ENCODE results near the gene PAK2.

PAK2 gene

DNA sequence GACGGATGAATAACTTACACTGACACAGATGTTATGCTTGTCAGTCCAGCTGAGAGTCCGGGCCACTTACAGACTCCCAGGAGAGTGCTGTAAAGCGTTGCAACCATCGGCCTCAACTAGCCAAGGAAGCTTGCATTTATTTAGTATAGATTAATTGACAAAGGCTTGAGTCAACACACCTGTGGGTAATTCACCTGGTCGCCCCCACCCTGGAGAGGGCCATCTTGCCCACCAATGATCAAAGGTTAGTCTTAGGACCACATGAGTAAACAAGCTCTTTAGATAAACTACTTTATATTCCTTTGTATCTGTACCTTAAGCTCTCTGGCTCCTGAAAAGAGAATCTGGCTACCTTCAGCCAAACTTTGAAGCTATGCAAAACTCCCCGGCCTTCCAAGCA lies 51.0 kb downstream of the PAK2 start:
- H3K27ac ChIP-seq: no peak overlapping the region
- TF ChIP-seq ZFX (IDR thresholded peaks at IDR 0.05; ENCODE audit: borderline replicate concordance) (no peak), CTCF (IDR thresholded peaks at IDR 0.05) (no peak)

DNA sequence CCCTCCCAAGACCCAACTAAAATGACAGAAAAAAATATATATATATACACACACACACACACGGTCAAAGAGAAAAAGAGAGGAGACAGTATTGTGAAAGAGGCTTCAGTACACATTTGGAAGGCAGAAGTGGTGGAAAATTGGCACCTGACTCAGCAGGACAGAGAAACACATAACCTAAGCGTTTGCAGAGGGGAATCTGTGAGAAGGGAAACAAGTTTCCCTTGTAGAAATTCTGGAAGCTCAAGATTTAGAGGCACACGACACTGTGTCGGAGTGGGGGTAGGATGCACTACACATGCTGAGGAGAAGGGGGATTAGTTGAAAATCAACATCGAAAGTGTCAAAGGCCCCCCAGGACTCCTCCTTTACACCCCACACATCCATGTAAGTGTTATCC lies 53.1 kb downstream of the PAK2 start:
- no peak overlapping the region for H3K27ac ChIP-seq
- TF ChIP-seq CTCF (IDR thresholded peaks at IDR 0.05) (no peak), ZFX (IDR thresholded peaks at IDR 0.05; ENCODE audit: borderline replicate concordance) (no peak)

DNA sequence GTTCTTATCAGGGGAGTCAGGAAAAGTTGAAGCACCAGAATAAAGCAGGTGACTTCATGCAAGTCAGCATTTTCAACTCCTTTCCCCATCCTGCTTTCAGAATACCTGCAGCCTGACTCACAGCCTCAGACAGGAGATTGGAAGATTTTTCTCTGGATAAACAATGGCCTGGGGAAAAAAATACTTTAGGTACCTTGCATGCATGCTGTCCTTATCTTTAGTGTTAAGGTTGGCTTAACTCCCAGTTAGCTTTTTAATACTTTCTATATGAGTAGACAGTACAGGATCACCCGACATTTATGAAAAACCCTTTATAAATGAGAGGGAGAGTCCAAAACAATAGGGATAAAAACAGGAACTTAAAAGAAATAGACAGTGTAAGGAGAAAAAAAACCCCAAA lies 53.6 kb downstream of the PAK2 start:
- TF ChIP-seq ZFX (IDR thresholded peaks at IDR 0.05; ENCODE audit: borderline replicate concordance): no peak
- no peak for TF ChIP-seq CTCF (IDR thresholded peaks at IDR 0.05)
- no peak overlapping the region for H3K27ac ChIP-seq

DNA sequence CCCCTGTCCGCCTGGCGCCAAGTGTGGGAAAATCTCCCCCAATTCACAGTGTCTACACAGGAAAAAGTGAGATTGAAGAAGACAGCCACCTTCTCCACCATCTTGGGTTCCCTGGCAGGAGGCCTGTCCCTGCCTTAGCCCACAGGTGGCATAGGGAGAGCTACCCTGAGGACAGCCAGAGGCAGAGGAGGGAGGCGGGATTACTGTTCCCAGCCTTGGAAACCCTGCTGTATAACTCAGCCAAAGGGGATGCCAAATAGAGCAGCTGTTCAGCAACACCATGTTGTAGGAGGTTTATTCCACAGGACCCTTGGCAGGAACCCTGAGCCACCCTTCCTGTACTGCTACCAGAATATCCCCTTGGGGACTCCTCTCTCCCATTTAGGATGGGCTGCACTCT lies 54.8 kb downstream of the PAK2 start:
- no peak for TF ChIP-seq CTCF (IDR thresholded peaks at IDR 0.05)
- TF ChIP-seq ZFX (IDR thresholded peaks at IDR 0.05; ENCODE audit: borderline replicate concordance): no peak
- H3K27ac ChIP-seq: no peak overlapping the region

DNA sequence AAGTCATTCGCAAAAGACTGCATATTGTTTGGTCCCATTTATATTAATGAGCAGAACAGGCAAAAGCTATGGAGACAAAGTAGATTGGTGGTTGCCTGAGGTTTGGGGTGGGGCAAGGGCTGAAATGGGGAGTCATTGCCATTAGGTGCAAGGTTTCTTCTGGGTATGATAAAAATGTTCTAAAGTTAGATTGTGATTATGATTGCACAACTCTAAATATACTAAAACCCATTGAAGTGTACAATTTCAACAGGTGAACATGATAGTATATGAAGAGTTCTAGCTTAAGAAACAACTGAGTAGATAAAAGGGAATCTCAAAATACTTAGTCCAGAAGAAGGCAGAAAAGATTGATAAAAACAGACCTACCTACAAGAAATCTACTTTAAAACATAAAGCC lies 56.7 kb downstream of the PAK2 start:
- no peak for TF ChIP-seq ZFX (IDR thresholded peaks at IDR 0.05; ENCODE audit: borderline replicate concordance)
- TF ChIP-seq CTCF (IDR thresholded peaks at IDR 0.05): no peak
- no peak overlapping the region for H3K27ac ChIP-seq

DNA sequence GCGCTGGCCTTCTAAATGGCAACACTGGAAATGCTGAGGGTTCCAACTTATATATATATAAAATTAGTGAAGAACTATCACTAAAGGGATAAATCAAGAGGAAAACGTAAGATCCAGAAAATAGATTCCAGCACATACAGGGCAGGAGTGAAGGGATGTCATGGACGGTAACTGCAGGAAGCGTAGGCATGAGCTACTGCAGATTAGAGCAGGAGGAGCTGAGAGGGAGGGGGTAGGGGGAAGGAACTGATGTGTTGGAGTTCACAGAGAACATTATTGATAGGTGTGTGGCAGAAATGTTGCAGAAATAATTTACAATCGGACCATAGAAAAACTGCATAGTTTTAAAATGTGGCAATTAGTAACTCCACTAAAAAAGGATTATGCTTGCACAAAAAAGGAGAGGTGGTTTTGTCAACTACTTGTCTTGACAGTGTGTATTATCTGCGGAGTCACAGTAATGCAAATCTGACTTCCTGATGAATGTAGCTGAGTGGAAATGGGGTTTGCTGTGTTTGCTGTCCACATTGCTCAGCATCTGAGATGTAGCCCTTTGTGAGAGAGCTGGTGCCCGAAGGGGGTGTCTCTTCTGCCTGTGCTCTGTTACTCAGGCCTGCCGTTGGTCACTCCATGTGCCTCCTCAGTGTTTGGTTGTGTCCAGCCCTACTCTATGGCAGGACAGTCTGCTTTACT lies 61.2 kb downstream of the PAK2 start:
- no peak for TF ChIP-seq CTCF (IDR thresholded peaks at IDR 0.05)
- TF ChIP-seq ZFX (IDR thresholded peaks at IDR 0.05; ENCODE audit: borderline replicate concordance): no peak
- H3K27ac ChIP-seq: no peak overlapping the region

DNA sequence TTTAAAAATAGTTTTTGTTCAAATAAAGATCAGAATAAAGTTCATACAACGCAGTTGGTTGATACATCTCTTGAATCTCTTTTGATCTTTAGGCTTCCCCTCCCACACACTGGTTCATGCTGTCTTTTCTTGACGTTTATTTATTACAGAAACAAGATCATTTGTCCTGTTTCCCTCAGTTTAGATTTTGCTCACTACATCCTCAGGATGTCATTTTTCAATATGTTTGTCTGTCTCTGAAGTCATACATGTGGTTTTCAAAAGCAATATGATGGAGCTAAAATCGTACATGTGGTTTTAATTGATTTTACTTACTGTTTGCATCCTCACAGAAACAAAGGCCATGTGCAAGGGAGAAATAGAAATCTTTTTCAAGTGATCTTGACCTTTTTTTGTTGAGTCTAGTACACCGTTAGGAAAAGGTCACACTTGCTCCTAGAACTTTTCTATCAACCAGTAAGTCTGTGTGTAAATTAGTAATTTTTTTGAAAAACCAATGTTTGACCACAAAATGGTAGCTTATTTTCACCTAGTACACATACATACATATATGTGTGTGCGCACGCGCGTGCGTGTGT lies 64.3 kb downstream of the PAK2 start:
- no peak overlapping the region for H3K27ac ChIP-seq
- TF ChIP-seq ZFX (IDR thresholded peaks at IDR 0.05; ENCODE audit: borderline replicate concordance) (no peak), CTCF (IDR thresholded peaks at IDR 0.05) (no peak)
